WERI-Rb-1 (cell line): ENCODE data around the gene NBEA.

ENCODE experiments used
- DNase-seq: peaks from one replicate; pipeline ENCODE4 v3.0.0-alpha.2; 2020
- H3K27ac ChIP-seq: fragments of 250-450 bp; sonication (Bioruptor Pico); 2 replicates; pipeline ENCODE4 v1.5.1; 2020; ENCODE audit warnings: mild to moderate bottlenecking, moderate library complexity
- H3K27me3 ChIP-seq: fragments of 250-450 bp; sonication (Bioruptor Pico); 2 replicates; pipeline ENCODE4 v1.5.1; 2021; ENCODE audit warnings: mild to moderate bottlenecking, low read depth, moderate library complexity; ENCODE audit not compliant: insufficient read depth, severe bottlenecking
- H3K36me3 ChIP-seq: fragments of 250-450 bp; sonication (Bioruptor Pico); 2 replicates; pipeline ENCODE4 v1.5.1; 2020; ENCODE audit warnings: mild to moderate bottlenecking, moderate library complexity
- H3K4me3 ChIP-seq: 2 replicates; pipeline ENCODE4 v1.5.1; 2011; ENCODE audit warnings: low read depth, mild to moderate bottlenecking, control low read depth, low read length
- H3K9me3 ChIP-seq: fragments of 250-450 bp; sonication (Bioruptor Pico); 2 replicates; pipeline ENCODE4 v1.5.1; 2021; ENCODE audit warnings: mild to moderate bottlenecking, moderate library complexity; ENCODE audit not compliant: severe bottlenecking
- TF ChIP-seq, protein P1 (sequence below): IDR thresholded peaks from 2 replicates; pipeline ENCODE4 v1.5.1; 2011; ENCODE audit warnings: low read depth, mild to moderate bottlenecking, control low read depth, inconsistent platforms, low read length

The NBEA gene

DNA sequence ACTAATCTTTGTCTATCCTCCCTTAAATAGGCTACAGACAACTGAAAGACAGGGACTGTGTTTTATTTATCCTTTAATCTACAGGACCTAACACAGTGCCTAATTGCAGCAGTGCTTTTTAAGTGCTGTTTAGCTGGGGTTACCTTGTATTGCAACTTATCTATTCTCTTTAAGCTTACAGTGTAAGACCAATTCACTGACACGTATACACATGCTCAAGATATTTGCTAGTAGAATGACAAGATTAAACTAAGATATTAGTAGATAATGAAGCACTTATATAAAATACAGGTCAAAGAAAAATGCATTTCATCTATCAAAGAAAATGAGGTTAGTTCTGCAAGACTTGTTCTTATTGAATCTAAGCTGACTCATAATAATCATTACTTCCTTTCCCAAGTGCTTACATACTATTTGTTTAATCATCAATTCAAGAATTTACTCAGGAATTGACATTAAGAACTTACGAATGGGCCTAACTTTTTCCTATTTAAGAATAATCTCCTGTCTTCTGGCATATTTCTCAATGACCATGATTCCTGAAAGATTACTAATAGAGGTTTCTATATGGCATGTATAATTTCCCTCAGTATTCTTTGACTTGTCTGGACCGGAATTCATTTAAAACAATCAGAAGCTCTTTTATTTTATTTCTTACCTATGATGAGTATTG is 610.2 kb downstream of the NBEA start:
- no peaks in the 10 kb centered on the region for H3K27me3 ChIP-seq
- H3K9me3 ChIP-seq = no peaks in the 10 kb centered on the region
- H3K36me3 ChIP-seq = no peaks in the 10 kb centered on the region
- no peak for DNase-seq
- no peak overlapping the region for H3K4me3 ChIP-seq
- no peak overlapping the region for H3K27ac ChIP-seq
- TF ChIP-seq, protein P1, sequence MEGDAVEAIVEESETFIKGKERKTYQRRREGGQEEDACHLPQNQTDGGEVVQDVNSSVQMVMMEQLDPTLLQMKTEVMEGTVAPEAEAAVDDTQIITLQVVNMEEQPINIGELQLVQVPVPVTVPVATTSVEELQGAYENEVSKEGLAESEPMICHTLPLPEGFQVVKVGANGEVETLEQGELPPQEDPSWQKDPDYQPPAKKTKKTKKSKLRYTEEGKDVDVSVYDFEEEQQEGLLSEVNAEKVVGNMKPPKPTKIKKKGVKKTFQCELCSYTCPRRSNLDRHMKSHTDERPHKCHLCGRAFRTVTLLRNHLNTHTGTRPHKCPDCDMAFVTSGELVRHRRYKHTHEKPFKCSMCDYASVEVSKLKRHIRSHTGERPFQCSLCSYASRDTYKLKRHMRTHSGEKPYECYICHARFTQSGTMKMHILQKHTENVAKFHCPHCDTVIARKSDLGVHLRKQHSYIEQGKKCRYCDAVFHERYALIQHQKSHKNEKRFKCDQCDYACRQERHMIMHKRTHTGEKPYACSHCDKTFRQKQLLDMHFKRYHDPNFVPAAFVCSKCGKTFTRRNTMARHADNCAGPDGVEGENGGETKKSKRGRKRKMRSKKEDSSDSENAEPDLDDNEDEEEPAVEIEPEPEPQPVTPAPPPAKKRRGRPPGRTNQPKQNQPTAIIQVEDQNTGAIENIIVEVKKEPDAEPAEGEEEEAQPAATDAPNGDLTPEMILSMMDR = no peak

DNA sequence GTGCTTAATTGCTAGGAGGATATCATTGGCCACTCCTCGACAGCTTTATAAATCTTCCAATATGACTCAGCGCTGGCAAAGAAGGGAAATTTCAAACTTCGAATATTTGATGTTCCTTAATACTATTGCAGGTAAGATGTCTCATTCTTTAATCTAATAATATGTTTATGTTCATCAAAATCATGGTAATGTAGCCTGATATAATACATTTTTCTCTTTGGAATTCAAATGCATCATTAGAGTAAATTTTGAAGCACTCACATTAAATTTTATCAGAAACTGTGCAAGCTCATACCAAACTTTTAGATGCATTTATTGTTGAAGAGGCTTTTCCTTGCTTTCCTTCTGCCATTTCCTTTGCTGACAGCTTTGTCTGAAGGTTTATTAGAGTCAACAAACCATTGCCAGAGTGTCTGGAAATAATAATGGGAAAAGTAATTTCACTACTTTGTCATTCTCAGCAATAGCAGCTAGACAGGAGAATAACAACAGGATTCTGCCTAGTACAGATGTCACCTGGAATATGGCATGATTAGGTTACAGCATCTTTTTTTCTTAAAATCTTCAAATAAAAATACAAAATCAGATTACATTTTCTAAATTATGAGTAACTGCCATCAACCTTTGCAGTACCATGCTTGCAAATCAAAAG is 613.0 kb downstream of the NBEA start:
- Histone ChIP-seq H3K36me3 (no peaks in the 10 kb centered on the region), H3K4me3 (no peak overlapping the region), H3K27me3 (no peaks in the 10 kb centered on the region), H3K27ac (no peak overlapping the region), H3K9me3 (no peaks in the 10 kb centered on the region)
- TF ChIP-seq, protein P1 = no peak
- DNase-seq = no peak

DNA sequence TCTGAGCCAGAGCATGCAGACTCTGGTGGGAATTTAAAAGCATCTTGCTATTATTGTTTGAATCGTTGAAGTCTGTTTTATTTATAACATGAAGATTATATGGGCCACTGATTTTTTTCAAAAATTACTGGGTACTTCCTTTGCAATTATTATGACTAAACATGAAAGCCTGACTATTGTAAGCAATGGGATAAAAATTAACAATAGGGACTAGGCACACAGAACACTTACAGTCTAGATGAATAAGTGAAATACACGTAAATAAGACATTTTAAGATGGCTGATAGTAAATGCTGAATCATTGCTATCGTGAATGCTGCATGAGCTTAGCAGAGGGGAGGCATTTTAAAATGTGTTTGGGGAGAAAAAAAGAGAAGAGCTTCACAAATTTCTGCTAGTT is 615.4 kb downstream of the NBEA start:
- Histone ChIP-seq H3K4me3 (no peak overlapping the region), H3K9me3 (no peaks in the 10 kb centered on the region), H3K36me3 (no peaks in the 10 kb centered on the region), H3K27me3 (no peaks in the 10 kb centered on the region), H3K27ac (no peak overlapping the region)
- DNase-seq = no peak
- TF ChIP-seq, protein P1 = no peak

DNA sequence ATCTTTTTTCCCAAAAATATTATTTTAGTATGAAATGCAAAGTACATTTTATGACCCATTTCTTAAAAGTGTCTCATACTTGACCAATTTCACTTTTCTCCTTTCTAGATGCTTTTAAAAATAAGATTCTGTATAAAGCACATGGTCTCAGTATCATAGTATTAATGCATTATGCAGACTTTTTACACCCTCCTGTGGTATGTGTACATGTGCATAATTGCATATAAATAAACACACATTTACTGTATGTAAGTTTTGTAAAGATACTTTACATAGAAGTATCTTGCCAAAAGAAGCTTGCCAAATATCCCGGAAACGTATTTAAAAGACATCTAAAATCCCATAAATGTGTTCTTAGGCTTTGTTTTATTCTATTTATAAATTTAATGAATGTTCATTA is 619.5 kb downstream of the NBEA start:
- H3K27me3 ChIP-seq = no peaks in the 10 kb centered on the region
- DNase-seq = no peak
- H3K4me3 ChIP-seq = no peak overlapping the region
- no peak overlapping the region for H3K27ac ChIP-seq
- no peaks in the 10 kb centered on the region for H3K9me3 ChIP-seq
- no peaks in the 10 kb centered on the region; the same call in 1 of the 2 replicates for H3K36me3 ChIP-seq
- TF ChIP-seq, protein P1 = no peak

DNA sequence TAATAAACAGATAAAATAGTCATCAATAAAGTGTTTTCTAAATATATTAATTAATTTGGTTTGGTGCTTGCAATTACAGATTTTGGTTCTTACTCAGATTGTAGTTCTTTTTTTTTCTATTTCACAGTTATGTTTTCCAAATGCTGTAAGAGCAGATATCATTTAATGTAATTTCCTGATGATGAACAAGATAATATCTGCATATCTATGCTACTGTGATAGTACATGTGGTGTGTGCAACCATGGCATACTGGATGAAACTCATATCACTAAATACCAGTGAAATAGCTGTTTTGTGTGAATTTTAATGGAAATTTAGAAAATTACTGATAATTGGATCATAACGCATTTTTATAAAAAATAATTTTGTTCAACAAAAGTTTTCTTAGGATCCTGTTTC is 623.2 kb downstream of the NBEA start:
- TF ChIP-seq, protein P1 = no peak
- Histone ChIP-seq H3K27ac (no peak overlapping the region), H3K27me3 (no peaks in the 10 kb centered on the region), H3K9me3 (no peaks in the 10 kb centered on the region), H3K36me3 (no peaks in the 10 kb centered on the region; the same call in 1 of the 2 replicates), H3K4me3 (no peak overlapping the region)
- DNase-seq = no peak
